Omental fat pad (tissue), 4 donors: Measurements from ENCODE around the gene RAB33B. TPM values are rescaled to one million over a fixed set of nuclear protein-coding genes. Genes with fewer than 3 reads are reported as not detected.

Experiments used
- ATAC-seq: fragments of 150-250 bp; one replicate; pipeline ENCODE4 v1.9.1; 2016; ENCODE audit warnings: mild to moderate bottlenecking, moderate library complexity; ENCODE audit not compliant: low FRiP score
- DNase-seq: peaks from one replicate; pipeline ENCODE4 v3.0.0-alpha.2; 2019; ENCODE audit warnings: low spot score
- CTCF ChIP-seq, 3 donors: fragments of 450-650 bp; IDR thresholded peaks; one replicate each; pipeline ENCODE4 v1.5.1; 2016 to 2017; ENCODE audit warnings: antibody characterized with exemption in 3 of 3, mild to moderate bottlenecking in 3 of 3, moderate library complexity in 2 of 3
- total RNA-seq, 4 donors: library from RNA; depleted of rRNA; stranded (reverse); fragments of >200 nt; gene quantifications; one replicate each; pipeline ENCODE4 v1.1.0, GENCODE V29; 2016

RAB33B gene
- total RNA-seq, 4 donors from 2014 or later = 7.4 to 14.8 (median 10.6) TPM

- ATAC-seq (no peak), DNase-seq (no peak)
- TF ChIP-seq CTCF (IDR thresholded peaks at IDR 0.05) = no peak
Observed at GRCh38 chr4:139493176-139493575, 39.3 kb downstream of the RAB33B start.

- no peak for TF ChIP-seq CTCF (IDR thresholded peaks at IDR 0.05)
- DNase-seq (no peak), ATAC-seq (no peak)
Observed at GRCh38 chr4:139499186-139499585, 45.3 kb downstream of the RAB33B start.

- ATAC-seq (no peak), DNase-seq (no peak)
- TF ChIP-seq CTCF (IDR thresholded peaks at IDR 0.05) = no peak
Observed at GRCh38 chr4:139501117-139501516, 47.2 kb downstream of the RAB33B start.

GRCh38 chr4:139501527-139501926 is 47.6 kb downstream of the RAB33B start:
- no peak for ATAC-seq
- DNase-seq = no peak
- no peak for TF ChIP-seq CTCF (IDR thresholded peaks at IDR 0.05)

- DNase-seq (no peak), ATAC-seq (no peak)
- no peak for TF ChIP-seq CTCF (IDR thresholded peaks at IDR 0.05)
Observed at GRCh38 chr4:139501927-139502899, 48.3 kb downstream of the RAB33B start.

- no peak for TF ChIP-seq CTCF (IDR thresholded peaks at IDR 0.05)
- DNase-seq = no peak
- ATAC-seq = no peak
Observed at GRCh38 chr4:139503622-139504166, 49.8 kb downstream of the RAB33B start.
